HEK293 (cell line): ENCODE results near the gene HYLS1.
A peak's percentile ranks its signal among the peaks of the same experiment; 100 is the strongest.
"Not testable (repeated sequence)": the region's sequence is repeated elsewhere in the genome, so short reads cannot be mapped to it uniquely, and the experiment has no call there.

ENCODE experiments used
- CTCF ChIA-PET: fragments of 350-600 bp; formaldehyde crosslinking; extraction: SDS; loops from one replicate; lab custom pipeline; 2021; ENCODE audit warnings: antibody characterized with exemption; lab: Yijun Ruan, JAX
- POLR2A ChIA-PET: fragments of 300-600 bp; formaldehyde crosslinking; extraction: SDS; loops from one replicate; lab custom pipeline; 2020; ENCODE audit warnings: antibody characterized with exemption, inconsistent platforms; lab: Yijun Ruan, JAX
- H3K27ac ChIP-seq: fragments of 200-500 bp; sonication (Bioruptor generic); 2 replicates; pipeline ENCODE4 v1.5.1; 2014; ENCODE audit warnings: low read depth, low read length, control low read depth, inconsistent platforms; ENCODE audit errors: extremely low read depth
- H3K36me3 ChIP-seq, 2 experiments: fragments of 200-500 bp in 1 of 2; sonication (Bioruptor generic) in 1 of 2; 1 replicate in 1 of 2; 2 replicates in 1 of 2; pipeline ENCODE4 v1.5.1; 2014 to 2017; ENCODE audit warnings: inconsistent platforms in 2 of 2, low read length in 2 of 2; ENCODE audit not compliant: control insufficient read depth in 2 of 2, insufficient read depth in 1 of 2
- H3K4me1 ChIP-seq: fragments of 200-500 bp; sonication (Bioruptor generic); 2 replicates; pipeline ENCODE4 v1.5.1; 2014; ENCODE audit warnings: mild to moderate bottlenecking, low read length, inconsistent platforms; ENCODE audit not compliant: control insufficient read depth, insufficient read depth
- H3K4me3 ChIP-seq: 2 replicates; pipeline ENCODE4 v1.5.1; 2011; ENCODE audit warnings: low read depth, mild to moderate bottlenecking, control low read depth, low read length, moderate library complexity
- H3K9me3 ChIP-seq: fragments of 200-500 bp; sonication (Bioruptor generic); 2 replicates; pipeline ENCODE4 v1.5.1; 2014; ENCODE audit warnings: low read depth, low read length, inconsistent platforms; ENCODE audit not compliant: control insufficient read depth, insufficient read depth
- KLF7 ChIP-seq: fragments of 450-650 bp; formaldehyde crosslinking; IDR thresholded peaks from 2 replicates; pipeline ENCODE4 v1.5.1; 2016; ENCODE audit warnings: missing biosample characterization, missing genetic modification characterization, borderline replicate concordance
- OSR2 ChIP-seq: fragments of 450-650 bp; formaldehyde crosslinking; IDR thresholded peaks from 2 replicates; pipeline ENCODE4 v1.5.1; 2016; ENCODE audit warnings: missing biosample characterization, missing genetic modification characterization
- PRDM2 ChIP-seq: fragments of 450-650 bp; formaldehyde crosslinking; IDR thresholded peaks from 2 replicates; pipeline ENCODE4 v1.5.1; 2016; ENCODE audit warnings: missing biosample characterization, missing genetic modification characterization, borderline replicate concordance
- SETDB1 ChIP-seq: IDR thresholded peaks from one replicate; pipeline ENCODE4 v1.6.1; 2017; ENCODE audit warnings: mild to moderate bottlenecking, low read length, moderate library complexity, mixed read lengths; ENCODE audit not compliant: insufficient read length
- ZNF146 ChIP-seq: fragments of 450-650 bp; formaldehyde crosslinking; IDR thresholded peaks from 2 replicates; pipeline ENCODE4 v1.5.1; 2016; ENCODE audit warnings: missing biosample characterization, missing genetic modification characterization
- ZNF701 ChIP-seq: fragments of 450-650 bp; formaldehyde crosslinking; IDR thresholded peaks from 2 replicates; pipeline ENCODE4 v1.5.1; 2016; ENCODE audit warnings: missing biosample characterization, missing genetic modification characterization

The HYLS1 gene

GRCh38 chr11:125842321-125842948, 45.0 kb upstream of the HYLS1 start:
- TF ChIP-seq PRDM2 (no peak), KLF7 (no peak), OSR2 (tag by site-specific recombination) (no peak)
- H3K9me3 ChIP-seq, result no peaks in the 10 kb centered on the region
- ChIA-PET CTCF (no interaction called here), POLR2A (no interaction called here)
- H3K4me3 ChIP-seq, result no peak overlapping the region
- H3K4me1 ChIP-seq, result no peaks in the 10 kb centered on the region
- no peaks in the 10 kb centered on the region for H3K36me3 ChIP-seq
- no peak overlapping the region for H3K27ac ChIP-seq

GRCh38 chr11:125846188-125846587, 41.3 kb upstream of the HYLS1 start:
- Histone ChIP-seq H3K36me3 (no peaks in the 10 kb centered on the region), H3K9me3 (no peaks in the 10 kb centered on the region), H3K27ac (no peak overlapping the region), H3K4me3 (no peak overlapping the region), H3K4me1 (no peaks in the 10 kb centered on the region)
- CTCF ChIA-PET, result no interaction called here
- TF ChIP-seq ZNF701 (tag by site-specific recombination), result no peak
- peak; percentile 57 for TF ChIP-seq SETDB1
- POLR2A ChIA-PET, result no interaction called here

- H3K36me3 ChIP-seq, H3K9me3 ChIP-seq, H3K4me3 ChIP-seq, H3K4me1 ChIP-seq, H3K27ac ChIP-seq, POLR2A ChIA-PET: not testable (repeated sequence)
- CTCF ChIA-PET, result interaction anchor here (0.6 kb wide), 1 partner anchor 493 kb away, joined by 3 read pairs; no protein-coding TSS in a partner anchor
Measured at GRCh38 chr11:125857670-125858069, 29.8 kb upstream of the HYLS1 start.

GRCh38 chr11:125862786-125863185, 24.7 kb upstream of the HYLS1 start:
- H3K36me3 ChIP-seq, H3K9me3 ChIP-seq, H3K27ac ChIP-seq, CTCF ChIA-PET, H3K4me3 ChIP-seq, POLR2A ChIA-PET, H3K4me1 ChIP-seq: not testable (repeated sequence)

- POLR2A ChIA-PET, H3K36me3 ChIP-seq, H3K4me3 ChIP-seq, H3K4me1 ChIP-seq, CTCF ChIA-PET, H3K27ac ChIP-seq: not testable (repeated sequence)
- TF ChIP-seq ZNF146 (tag by site-specific recombination), result peak; percentile 51; the same call in 1 of the 2 replicates
- TF ChIP-seq, all 188 proteins: peak for 1; not testable (repeated sequence) for 187
- H3K9me3 ChIP-seq, result not testable (repeated sequence)
Measured at GRCh38 chr11:125865354-125865753, 22.1 kb upstream of the HYLS1 start.
